HepG2 (cell line): ENCODE results near the gene EIF4A3. TPM values are rescaled to one million over a fixed set of nuclear protein-coding genes. Genes with fewer than 3 reads are reported as not detected.
A peak's percentile ranks its signal among the peaks of the same experiment; 100 is the strongest.

Experiments used
- ATAC-seq: fragments of 200-7000 bp; cut with Tn5 transposase; 3 replicates; pipeline ENCODE4 v1.9.1; 2020; ENCODE audit warnings: mild to moderate bottlenecking, moderate library complexity
- BruUV-seq: library from RNA; stranded (reverse); fragments of 400-500 nt; replicated peaks from 2 replicates; lab custom pipeline; 2021; lab: Mats Ljungman, UMichigan
- CTCF ChIA-PET: fragments of 300-600 bp; formaldehyde crosslinking; extraction: SDS; loops from one replicate; lab custom pipeline; 2021; ENCODE audit warnings: low total read pairs, inconsistent platforms, low intra/inter-chr PET ratio; lab: Yijun Ruan, JAX
- POLR2A ChIA-PET: fragments of 350-600 bp; sonication (Branson Sonifier 250); formaldehyde crosslinking; loops from one replicate; lab custom pipeline; 2020; ENCODE audit warnings: antibody characterized with exemption, inconsistent platforms; lab: Yijun Ruan, JAX
- DNase-seq: peaks from one replicate; pipeline ENCODE4 v3.0.0-alpha.2; 2015; ENCODE audit warnings: low spot score
- FAIRE-seq: peaks from 3 replicates; lab custom pipeline; 2011; peaks lifted over from hg19 to GRCh38; lab: Jason Lieb, UNC
- H2AFZ ChIP-seq: one replicate; pipeline ENCODE4 v1.6.1; 2011; ENCODE audit warnings: low read length, inconsistent platforms
- H3K27ac ChIP-seq: fragments of 300-600 bp; 3 replicates; pipeline ENCODE4 v1.8.0; 2011; ENCODE audit warnings: mixed run types, mild to moderate bottlenecking, mixed read lengths, low read length, inconsistent platforms; ENCODE audit not compliant: insufficient read depth; ENCODE audit errors: extremely low read length
- H3K27me3 ChIP-seq, 2 experiments: fragments of 200-600 bp in 1 of 2; 2 replicates in 1 of 2; 3 replicates in 1 of 2; pipeline versions ENCODE4 v1.6.0 to v1.8.0; 2011; ENCODE audit warnings: low read length in 2 of 2, mild to moderate bottlenecking in 2 of 2, moderate library complexity in 2 of 2, inconsistent platforms in 1 of 2; ENCODE audit not compliant: insufficient read depth in 2 of 2, control insufficient read depth in 1 of 2
- H3K36me3 ChIP-seq, 2 experiments: fragments of 200-600 bp in 1 of 2; replicated peaks in 1 of 2; 2 replicates in 1 of 2; 3 replicates in 1 of 2; pipeline versions ENCODE4 v1.5.1 to v1.8.0; 2011; ENCODE audit warnings: low read length in 2 of 2, inconsistent platforms in 1 of 2; ENCODE audit not compliant: insufficient read depth in 2 of 2, control insufficient read depth in 1 of 2
- H3K4me1 ChIP-seq: 2 replicates; pipeline ENCODE4 v1.5.1; 2012; ENCODE audit warnings: low read length, inconsistent platforms; ENCODE audit not compliant: insufficient read depth
- H3K4me2 ChIP-seq: 2 replicates; pipeline ENCODE4 v1.6.0; 2011; ENCODE audit warnings: low read depth, low read length, inconsistent platforms
- H3K4me3 ChIP-seq, 3 experiments: fragments of 200-600 bp in 1 of 3; sonication (generic), shearing (Covaris generic) in 1 of 3; replicated peaks in 1 of 3; 2 replicates each; pipeline ENCODE4 v1.5.1; 2011 to 2016; ENCODE audit warnings: low read length in 3 of 3, inconsistent platforms in 2 of 3, low read depth in 2 of 3, mild to moderate bottlenecking in 2 of 3, control low read depth in 1 of 3, mixed read lengths in 1 of 3; ENCODE audit not compliant: insufficient read depth in 1 of 3
- H3K79me2 ChIP-seq: one replicate; pipeline ENCODE4 v1.6.1; 2011; ENCODE audit warnings: low read length, inconsistent platforms; ENCODE audit not compliant: insufficient read depth
- H3K9ac ChIP-seq: 2 replicates; pipeline ENCODE4 v1.6.0; 2011; ENCODE audit warnings: mild to moderate bottlenecking, low read depth, low read length, inconsistent platforms; ENCODE audit not compliant: insufficient read depth
- H3K9me3 ChIP-seq: 2 replicates; pipeline ENCODE4 v1.5.1; 2012; ENCODE audit warnings: mild to moderate bottlenecking, low read length
- H4K20me1 ChIP-seq: 2 replicates; pipeline ENCODE4 v1.6.0; 2011; ENCODE audit warnings: inconsistent platforms, mild to moderate bottlenecking, low read length, moderate library complexity; ENCODE audit not compliant: insufficient read depth
- CBX2 ChIP-seq, 2 experiments: fragments of 200-600 bp in 1 of 2; sonication (generic); formaldehyde crosslinking in 1 of 2; IDR thresholded peaks; 2 replicates each; pipeline versions ENCODE4 v1.7.0 to v1.8.1; 2018 to 2022; ENCODE audit warnings: low read depth in 2 of 2, low read length in 1 of 2, mild to moderate bottlenecking in 1 of 2, missing genetic modification reagents in 1 of 2
- FOXK1 ChIP-seq: sonication (generic); formaldehyde crosslinking; IDR thresholded peaks from 2 replicates; pipeline ENCODE4 v1.4.0; 2020; ENCODE audit warnings: low read depth, missing genetic modification reagents, borderline replicate concordance
- NFE2L2 ChIP-seq: fragments of 150-350 bp; IDR thresholded peaks from 2 replicates; pipeline ENCODE4 v1.6.1; 2014; ENCODE audit warnings: low read length
- PCBP1 ChIP-seq: fragments of 200-400 bp; formaldehyde crosslinking; IDR thresholded peaks from 2 replicates; pipeline ENCODE4 v1.6.1; 2017; ENCODE audit warnings: mild to moderate bottlenecking, low read depth, low read length, borderline replicate concordance
- RFXANK ChIP-seq: IDR thresholded peaks from 2 replicates; pipeline ENCODE4 v1.6.1; 2016
- SATB2 ChIP-seq: sonication (generic); formaldehyde crosslinking; IDR thresholded peaks from 2 replicates; pipeline ENCODE4 v1.5.0; 2020; ENCODE audit warnings: missing genetic modification reagents
- ZNF33A ChIP-seq: sonication (generic); formaldehyde crosslinking; IDR thresholded peaks from 2 replicates; pipeline ENCODE4 v1.5.1; 2020; ENCODE audit warnings: missing genetic modification reagents, mild to moderate bottlenecking, moderate library complexity, borderline replicate concordance
- ZNF510 ChIP-seq: sonication (generic); formaldehyde crosslinking; IDR thresholded peaks from 2 replicates; pipeline ENCODE4 v1.4.0; 2020; ENCODE audit warnings: low read depth, mild to moderate bottlenecking, missing genetic modification reagents
- ZNF710 ChIP-seq: sonication (generic); formaldehyde crosslinking; IDR thresholded peaks from 2 replicates; pipeline ENCODE4 v1.5.0; 2020; ENCODE audit warnings: mild to moderate bottlenecking, missing genetic modification reagents, borderline replicate concordance
- WGBS: methylation state at CpG from one replicate; pipeline ENCODE4 v1.1.6; 2017; ENCODE audit warnings: low lambda C conversion rate; 5-methylcytosine and 5-hydroxymethylcytosine counted together
- in situ Hi-C: cut with HindIII; loops from 2 replicates; pipeline ENCODE4 v1.10.0; 2017; ENCODE audit warnings: low pct_unique_long_range_greater_than_20kb; ENCODE audit not compliant: extremely low pct_ligation_motif_present
- intact Hi-C: fragments of 100-400 bp; cut with micrococcal nuclease; formaldehyde crosslinking; loops from one replicate; pipeline ENCODE4 v1.10.0; 2022; ENCODE audit not compliant: unreplicated experiment
- polyA plus RNA-seq, 8 experiments: library from polyadenylated mRNA; depleted of rRNA in 3 of 8; stranded (reverse) in 7 of 8; unstranded in 1 of 8; fragments of >200 nt; fragmentation: Illumina TruSeq in 4 of 8; extraction: Trizol in 4 of 8; gene quantifications; 2 replicates each; pipeline versions ENCODE4 v1.2.1 to v1.2.3, GENCODE V29; 2011 to 2016; ENCODE audit warnings: low read depth in 4 of 8, missing spikeins in 1 of 8, mixed read lengths in 1 of 8; ENCODE audit not compliant: insufficient read depth in 1 of 8
- total RNA-seq, 5 experiments: library from RNA; depleted of rRNA; stranded (reverse); fragments of >200 nt; fragmentation: Illumina TruSeq; extraction: Trizol; gene quantifications; 2 replicates each; pipeline ENCODE4 v1.2.3, GENCODE V29; 2016; ENCODE audit warnings: low read depth in 1 of 5
- TF ChIP-seq, protein P1 (sequence below): sonication (generic); formaldehyde crosslinking; IDR thresholded peaks from 2 replicates; pipeline ENCODE4 v1.4.0; 2020; ENCODE audit warnings: mild to moderate bottlenecking, missing genetic modification reagents
- TF ChIP-seq, protein P2 (sequence below): sonication (generic); formaldehyde crosslinking; IDR thresholded peaks from 2 replicates; pipeline ENCODE4 v1.8.0; 2022; ENCODE audit warnings: missing genetic modification reagents, low read depth, mild to moderate bottlenecking, borderline replicate concordance

The EIF4A3 gene
- total and polyA plus RNA-seq, 2 of the 13 experiments (the other 11 are each of a cell fraction or from before 2014, with no cell fraction given): 145 to 187 TPM

DNA sequence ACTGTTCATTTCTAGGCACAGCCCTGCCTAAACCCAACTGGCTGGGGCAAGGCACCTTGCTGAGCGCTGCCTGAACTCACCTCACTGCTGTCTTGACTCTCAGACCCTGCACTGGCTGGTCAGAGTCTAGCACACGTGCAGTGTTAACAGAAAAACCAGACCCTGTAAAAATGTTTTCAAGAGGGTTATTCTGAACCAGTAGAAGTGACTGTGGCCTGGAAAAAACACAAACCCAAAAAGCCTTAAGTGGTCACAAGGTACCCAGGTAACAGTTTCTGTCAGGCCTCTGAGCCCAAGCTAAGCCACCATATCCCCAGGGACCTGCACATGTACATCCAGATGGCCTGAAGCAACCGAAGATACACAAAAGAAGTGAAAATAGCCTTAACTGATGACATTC lies 6.1 kb upstream of the EIF4A3 start:
- BruUV-seq: no TSS peak
- CTCF ChIA-PET: no interaction called here
- DNase-seq (no peak), FAIRE-seq (no peak), ATAC-seq (peak; percentile 42)
- peaks cover 3% of the 10 kb centered on the region for H3K79me2 ChIP-seq
- peaks cover 17% of the 10 kb centered on the region; the same call in 1 of the 2 replicates for H3K9me3 ChIP-seq
- H2AFZ ChIP-seq: no peak overlapping the region
- H3K36me3 ChIP-seq: no peaks in the 10 kb centered on the region
- WGBS: 13% methylated on average over 3 of the region's 3 CpGs
- H4K20me1 ChIP-seq: no peaks in the 10 kb centered on the region
- TF ChIP-seq, protein P1, sequence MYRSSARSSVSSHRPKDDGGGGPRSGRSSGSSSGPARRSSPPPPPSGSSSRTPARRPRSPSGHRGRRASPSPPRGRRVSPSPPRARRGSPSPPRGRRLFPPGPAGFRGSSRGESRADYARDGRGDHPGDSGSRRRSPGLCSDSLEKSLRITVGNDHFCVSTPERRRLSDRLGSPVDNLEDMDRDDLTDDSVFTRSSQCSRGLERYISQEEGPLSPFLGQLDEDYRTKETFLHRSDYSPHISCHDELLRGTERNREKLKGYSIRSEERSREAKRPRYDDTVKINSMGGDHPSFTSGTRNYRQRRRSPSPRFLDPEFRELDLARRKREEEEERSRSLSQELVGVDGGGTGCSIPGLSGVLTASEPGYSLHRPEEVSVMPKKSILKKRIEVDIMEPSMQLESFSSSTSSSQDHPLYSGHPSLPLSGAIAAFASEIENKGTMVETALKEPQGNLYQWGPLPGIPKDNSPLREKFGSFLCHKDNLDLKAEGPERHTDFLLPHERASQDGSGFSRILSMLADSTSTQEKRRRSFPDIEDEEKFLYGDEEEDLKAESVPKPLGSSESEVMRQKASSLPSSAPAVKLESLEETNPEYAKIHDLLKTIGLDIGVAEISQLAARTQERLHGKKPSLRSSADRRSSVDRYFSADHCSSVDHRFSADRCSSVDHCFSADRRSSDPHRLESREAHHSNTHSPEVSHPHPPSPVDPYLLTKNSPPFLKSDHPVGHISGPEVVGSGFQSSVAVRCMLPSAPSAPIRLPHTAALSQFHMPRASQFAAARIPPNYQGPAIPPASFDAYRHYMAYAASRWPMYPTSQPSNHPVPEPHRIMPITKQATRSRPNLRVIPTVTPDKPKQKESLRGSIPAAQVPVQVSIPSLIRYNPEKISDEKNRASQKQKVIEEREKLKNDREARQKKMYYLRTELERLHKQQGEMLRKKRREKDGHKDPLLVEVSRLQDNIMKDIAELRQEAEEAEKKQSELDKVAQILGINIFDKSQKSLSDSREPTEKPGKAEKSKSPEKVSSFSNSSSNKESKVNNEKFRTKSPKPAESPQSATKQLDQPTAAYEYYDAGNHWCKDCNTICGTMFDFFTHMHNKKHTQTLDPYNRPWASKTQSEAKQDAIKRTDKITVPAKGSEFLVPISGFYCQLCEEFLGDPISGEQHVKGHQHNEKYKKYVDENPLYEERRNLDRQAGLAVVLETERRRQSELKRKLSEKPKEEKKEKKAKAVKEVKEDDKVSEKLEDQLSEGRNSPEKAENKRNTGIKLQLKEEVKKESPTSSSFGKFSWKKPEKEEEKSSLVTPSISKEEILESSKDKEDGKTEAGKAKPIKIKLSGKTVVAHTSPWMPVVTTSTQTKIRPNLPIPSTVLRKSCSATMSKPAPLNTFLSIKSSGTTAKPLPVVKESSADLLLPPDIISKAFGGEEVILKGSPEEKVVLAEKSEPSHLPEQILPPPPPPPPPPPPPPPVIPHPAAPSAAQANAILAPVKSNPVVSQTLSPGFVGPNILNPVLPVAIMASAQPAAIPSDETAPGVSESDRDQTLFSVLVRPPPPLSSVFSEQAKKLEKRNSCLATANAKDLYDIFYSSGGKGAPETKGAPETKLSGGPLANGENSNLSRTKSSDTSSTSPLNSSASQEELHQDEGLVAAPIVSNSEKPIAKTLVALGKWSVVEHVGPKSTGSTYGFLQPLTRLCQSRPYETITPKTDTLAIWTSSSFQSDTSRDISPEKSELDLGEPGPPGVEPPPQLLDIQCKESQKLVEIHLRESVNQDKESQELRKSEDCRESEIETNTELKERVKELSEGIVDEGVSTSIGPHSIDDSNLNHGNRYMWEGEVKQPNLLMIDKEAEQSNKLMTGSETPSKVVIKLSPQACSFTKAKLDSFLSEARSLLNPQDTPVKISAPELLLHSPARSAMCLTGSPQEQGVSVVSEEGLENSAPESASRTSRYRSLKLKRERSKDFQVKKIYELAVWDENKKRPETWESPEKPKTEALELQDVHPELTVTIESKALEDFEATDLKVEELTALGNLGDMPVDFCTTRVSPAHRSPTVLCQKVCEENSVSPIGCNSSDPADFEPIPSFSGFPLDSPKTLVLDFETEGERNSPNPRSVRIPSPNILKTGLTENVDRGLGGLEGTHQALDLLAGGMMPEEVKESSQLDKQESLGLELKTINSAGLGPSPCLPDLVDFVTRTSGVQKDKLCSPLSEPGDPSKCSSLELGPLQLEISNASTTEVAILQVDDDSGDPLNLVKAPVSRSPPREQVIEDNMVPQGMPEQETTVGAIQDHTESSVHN (CRISPR knock-in tag): no peak
- TF ChIP-seq SATB2 (CRISPR knock-in tag) (no peak), ZNF710 (CRISPR knock-in tag) (no peak), CBX2 (IDR thresholded peaks at IDR 0.05; ENCODE audit: low read depth, low read length) (no peak), CBX2 (CRISPR knock-in tag; IDR thresholded peaks at IDR 0.05; ENCODE audit: low read depth) (no peak), NFE2L2 (no peak), ZNF33A (CRISPR knock-in tag) (no peak), FOXK1 (CRISPR knock-in tag) (no peak), PCBP1 (no peak), ZNF510 (CRISPR knock-in tag) (no peak), RFXANK (no peak)
- TF ChIP-seq, protein P2, sequence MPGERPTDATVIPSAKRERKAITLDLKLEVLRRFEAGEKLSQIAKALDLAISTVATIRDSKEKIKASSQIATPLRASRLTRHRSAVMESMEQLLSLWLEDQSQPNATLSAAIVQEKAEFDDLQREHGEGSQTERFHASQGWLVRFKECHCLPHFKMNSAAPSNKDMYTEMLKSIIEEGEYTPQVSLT (CRISPR knock-in tag): no peak
- intact Hi-C loops: no loop called here
- no peak overlapping the region for H3K27ac ChIP-seq
- H3K27me3 ChIP-seq: peaks cover 0 to 15% of the 10 kb centered on the region in 2 experiments; a peak in 1 of 5 replicates
- POLR2A ChIA-PET: no interaction called here
- H3K4me2 ChIP-seq: 0 out of 2 replicates have a peak overlapping the region, but pooled peaks have one; percentile 14
- peaks cover 22% of the 10 kb centered on the region for H3K4me1 ChIP-seq
- H3K4me3 ChIP-seq: no peak overlapping the region
- in situ Hi-C loops: no loop called here
- H3K9ac ChIP-seq: no peak overlapping the region
